Hindlimb muscle (tissue), 1 donor: ENCODE results near the gene NPR2. TPM values are rescaled to one million over a fixed set of nuclear protein-coding genes. Genes with fewer than 3 reads are reported as not detected.

Source experiments
- DNase-seq: peaks from one replicate; pipeline ENCODE4 v3.0.0-alpha.2; 2013
- polyA plus RNA-seq: library from polyadenylated mRNA; unstranded; fragments of 120-200 nt; gene quantifications from one replicate; pipeline ENCODE4 v1.2.1, GENCODE V29; 2013; ENCODE audit not compliant: insufficient read length

Gene NPR2
- polyA plus RNA-seq, 1 donor, result 20.4 TPM

GRCh38 chr9:35801328-35802128 lies 10.1 kb downstream of the NPR2 start:
- DNase-seq, result no peak

DNA sequence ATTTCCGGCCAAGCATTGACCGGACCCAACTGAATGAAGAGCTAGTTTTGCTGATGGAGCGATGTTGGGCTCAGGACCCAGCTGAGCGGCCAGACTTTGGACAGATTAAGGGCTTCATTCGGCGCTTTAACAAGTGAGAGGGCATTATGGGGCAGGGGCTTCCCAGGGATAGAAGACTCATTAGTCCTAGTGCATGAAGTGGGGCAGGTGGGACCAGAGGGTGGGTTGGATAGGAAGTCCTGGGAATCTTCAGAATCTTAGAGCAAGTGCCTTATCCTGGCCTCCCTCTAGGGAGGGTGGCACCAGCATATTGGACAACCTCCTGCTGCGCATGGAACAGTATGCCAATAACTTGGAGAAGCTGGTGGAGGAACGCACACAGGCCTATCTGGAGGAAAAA lies 14.7 kb downstream of the NPR2 start:
- no peak for DNase-seq

GRCh38 chr9:35808433-35808832 lies 17.0 kb downstream of the NPR2 start:
- no peak for DNase-seq

DNA sequence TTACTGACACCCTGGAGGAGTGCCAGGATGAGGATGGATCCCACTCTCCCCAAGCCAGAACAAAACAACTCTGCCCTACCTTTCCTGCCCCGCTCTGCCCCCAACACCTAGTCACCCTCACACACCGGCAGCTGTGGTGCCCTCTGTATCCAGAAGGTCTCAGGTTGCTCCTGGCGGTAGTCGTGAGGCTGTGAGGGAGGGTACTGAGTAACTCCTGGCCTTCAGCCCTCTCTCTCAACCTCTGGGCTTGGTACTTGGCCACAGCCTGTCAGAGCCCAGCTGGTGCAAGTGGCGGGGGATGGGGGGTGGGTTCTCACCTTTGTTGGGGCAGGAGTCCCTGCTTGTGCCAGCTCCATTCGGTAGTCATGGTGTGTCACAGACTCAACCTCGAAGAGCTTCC lies 18.7 kb downstream of the NPR2 start:
- no peak for DNase-seq

- peak; percentile 35 for DNase-seq
These were observed 20.1 kb downstream of the NPR2 start for GRCh38 chr9:35811381-35812024.

GRCh38 chr9:35812025-35812602 lies 20.7 kb downstream of the NPR2 start, which contains the start of gene SPAG8:
SPAG8 (minus strand) TSS chr9:35812262; CDS start chr9:35812147, 115 bp downstream.
- DNase-seq, result peak; percentile 93

DNA sequence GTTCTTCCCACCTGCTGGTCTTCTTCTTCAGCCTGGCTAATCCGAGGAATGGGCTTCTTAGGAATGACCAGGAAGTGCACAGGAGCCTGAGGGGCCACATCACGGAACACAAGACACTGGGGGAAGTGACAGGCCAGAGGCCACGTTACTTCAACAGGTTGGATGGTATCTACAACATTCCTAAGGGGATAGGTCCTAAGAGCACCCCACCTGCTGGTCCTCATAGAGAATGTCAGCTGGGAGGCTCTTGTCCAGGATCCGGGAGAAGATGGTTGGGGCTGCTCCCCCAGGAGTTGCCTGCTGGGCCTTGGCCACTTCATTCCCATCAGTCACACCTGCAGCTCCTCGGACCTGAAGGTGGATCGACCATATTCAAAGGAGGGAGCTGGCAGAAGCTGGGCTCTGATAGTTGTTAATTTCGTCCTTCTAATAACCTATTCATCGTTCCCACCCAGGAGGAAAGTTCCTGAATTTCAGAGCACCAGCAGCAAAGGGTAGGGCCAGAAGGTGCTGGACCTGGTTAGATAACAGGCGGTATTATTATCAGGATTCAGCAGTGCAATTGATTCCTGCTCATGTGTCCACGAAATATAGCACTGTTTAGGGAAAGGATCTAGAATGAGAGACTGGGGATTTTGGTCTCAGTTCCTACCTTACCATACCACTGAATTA lies 22.2 kb downstream of the NPR2 start:
- DNase-seq, result no peak

- DNase-seq, result peak; percentile 66
These were observed 22.9 kb downstream of the NPR2 start for GRCh38 chr9:35814106-35814840.

- DNase-seq, result peak; percentile 97
These were observed 23.6 kb downstream of the NPR2 start, which contains the start of gene HINT2 for GRCh38 chr9:35814841-35815543. HINT2 (minus strand) TSS chr9:35815042; CDS start chr9:35814979, 63 bp downstream.

DNA sequence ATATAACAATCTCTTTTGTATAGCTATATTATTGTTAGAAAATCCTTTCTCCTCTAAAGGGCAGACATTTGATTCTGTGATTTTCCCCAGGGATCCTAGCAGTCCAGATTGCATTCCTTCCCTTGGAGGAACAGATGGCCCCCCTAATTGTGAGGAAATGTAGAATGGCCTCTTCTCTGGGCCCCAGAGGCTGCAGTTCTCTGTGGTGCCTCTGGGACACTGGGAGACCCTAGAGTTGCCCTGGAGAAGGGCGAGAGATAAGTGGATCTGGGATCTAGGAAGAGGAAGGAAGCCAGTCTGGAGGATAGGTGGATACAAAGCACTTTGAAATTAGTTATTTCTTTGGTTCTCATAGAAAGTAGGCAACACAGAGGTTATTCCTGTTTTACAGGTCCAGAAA lies 25.3 kb downstream of the NPR2 start:
- no peak for DNase-seq

GRCh38 chr9:35818341-35818740 lies 26.9 kb downstream of the NPR2 start:
- DNase-seq, result no peak

GRCh38 chr9:35820076-35820475 lies 28.7 kb downstream of the NPR2 start:
- no peak for DNase-seq

DNA sequence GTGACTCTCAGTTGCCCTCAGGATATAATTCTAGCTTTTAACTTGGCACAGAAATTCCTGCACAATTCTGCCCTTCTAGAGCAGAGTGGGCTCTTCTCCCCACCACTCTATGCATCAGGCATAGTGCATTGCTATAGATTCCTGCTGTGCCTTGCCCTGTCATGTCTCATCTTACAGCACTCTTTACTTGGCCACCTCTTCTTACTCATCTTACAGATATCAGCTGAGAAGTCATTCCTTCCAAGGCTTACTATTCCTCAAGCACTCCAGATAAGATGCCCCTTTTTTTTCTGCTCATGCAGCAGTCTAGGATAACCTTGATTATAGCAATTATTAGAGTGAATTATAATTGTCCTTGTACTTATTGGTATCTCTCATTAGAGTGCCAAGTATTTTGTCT lies 31.5 kb downstream of the NPR2 start:
- DNase-seq, result no peak

DNA sequence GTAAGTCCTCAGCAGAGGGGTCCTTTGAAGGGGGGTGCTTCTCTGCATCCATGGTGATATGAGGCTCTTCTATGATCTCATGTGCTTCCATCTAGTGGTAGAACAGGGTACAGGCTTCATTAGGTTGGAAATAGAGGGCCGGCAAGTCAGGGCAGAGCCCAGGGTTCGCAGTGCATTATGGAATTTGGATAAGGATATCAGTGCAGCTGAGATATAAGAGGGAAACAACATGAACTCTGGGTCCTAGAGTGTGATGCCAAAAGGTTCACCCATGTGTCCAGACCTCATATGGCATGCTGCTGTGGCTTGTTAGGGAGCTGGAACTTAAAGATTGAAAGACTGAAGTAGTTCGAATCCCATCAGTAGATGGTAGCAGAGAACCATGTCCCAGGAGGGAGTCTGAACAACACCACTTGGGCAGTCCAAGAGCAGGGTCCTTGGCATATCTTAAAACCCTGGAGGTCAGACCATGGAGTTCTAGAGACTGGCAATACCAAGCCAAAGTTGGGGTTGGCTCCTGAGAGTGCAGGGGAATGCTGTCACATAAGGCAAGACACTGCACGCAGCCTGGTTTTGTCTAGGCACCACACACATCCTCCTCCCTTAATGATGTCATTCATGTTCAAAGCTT lies 34.8 kb downstream of the NPR2 start:
- peak; percentile 48 for DNase-seq

GRCh38 chr9:35827486-35827885 lies 36.1 kb downstream of the NPR2 start:
- DNase-seq, result no peak

DNA sequence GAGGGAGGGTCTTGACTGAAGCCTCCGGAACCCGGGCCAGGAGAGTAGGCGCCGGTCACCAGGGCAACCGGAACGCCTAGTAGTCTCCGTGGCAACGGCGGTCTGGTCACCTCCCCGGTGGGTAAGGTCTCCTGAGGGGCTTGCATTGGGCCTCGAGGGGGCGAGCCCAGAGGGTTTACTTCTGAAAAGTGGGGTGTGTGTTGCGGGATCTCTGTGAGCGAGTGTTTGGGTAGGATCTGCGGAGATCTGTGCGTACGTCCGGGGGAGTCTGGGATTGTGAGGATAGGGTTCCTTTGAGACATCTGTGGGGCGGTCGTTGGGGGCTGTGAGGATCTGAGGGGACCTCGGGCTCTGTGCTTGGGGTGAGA lies 37.3 kb downstream of the NPR2 start, which contains the start of gene FAM221B:
Gene FAM221B, minus strand, starts transcription at position 17 of the 368 bp plus-strand sequence. CDS start 2,571 bp downstream, outside the sequence.
- no peak for DNase-seq

DNA sequence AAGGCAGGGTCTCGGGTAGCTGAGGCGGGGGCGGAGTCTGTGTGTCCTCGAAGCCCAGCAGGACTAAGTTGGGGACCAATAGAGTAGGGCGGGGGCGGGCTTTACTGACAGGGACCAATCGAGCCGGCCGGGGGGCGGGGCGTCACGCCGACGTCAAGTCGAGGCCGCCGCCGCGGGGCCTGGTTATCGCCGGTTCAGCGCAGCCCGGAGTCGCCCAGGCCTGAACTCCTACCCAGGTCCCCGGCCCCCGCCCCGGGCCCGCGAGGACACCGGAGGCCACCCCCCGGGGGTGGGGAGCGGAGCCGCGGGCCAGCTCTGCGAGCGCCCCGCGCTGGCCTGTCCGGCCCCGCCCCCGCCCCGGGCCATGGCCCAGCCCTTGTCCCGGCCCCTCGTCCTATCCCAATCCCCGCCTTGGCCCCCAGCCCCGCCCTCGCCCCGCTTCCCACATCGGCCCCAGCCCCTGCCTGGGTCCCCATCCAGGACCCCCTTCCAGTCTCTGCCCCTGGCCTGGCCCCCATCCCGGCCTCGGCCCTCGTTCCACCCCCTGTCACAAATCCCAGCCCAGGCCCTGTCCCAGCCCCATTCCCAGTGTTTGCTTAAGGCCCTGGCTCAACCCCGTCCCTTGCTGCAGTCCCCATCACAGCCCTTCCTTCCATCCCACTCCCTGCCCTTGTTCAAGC lies 37.8 kb downstream of the NPR2 start, which contains the start of gene TMEM8B:
Gene TMEM8B, plus strand, starts transcription at position 145 of the 680 bp plus-strand sequence. Its CDS starts 220 bp downstream, at position 365.
- DNase-seq, result peak; percentile 96

DNA sequence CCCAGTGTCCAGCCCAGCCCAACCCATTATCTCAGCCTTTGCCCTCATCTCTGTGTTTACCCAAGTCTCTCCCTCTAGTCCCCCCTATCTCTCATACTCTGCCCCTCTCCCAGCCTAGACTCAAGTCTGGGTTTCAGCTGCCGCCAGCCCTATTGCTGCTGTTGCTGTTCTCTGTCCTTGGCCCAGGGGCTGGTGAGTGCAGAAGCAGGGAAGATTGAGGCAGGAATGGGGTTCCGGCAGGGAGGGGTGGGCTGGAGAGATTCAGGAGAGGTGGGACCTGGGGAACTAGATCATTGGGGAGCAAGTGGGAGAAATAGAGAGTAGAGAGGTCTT lies 38.3 kb downstream of the NPR2 start:
- no peak for DNase-seq

DNA sequence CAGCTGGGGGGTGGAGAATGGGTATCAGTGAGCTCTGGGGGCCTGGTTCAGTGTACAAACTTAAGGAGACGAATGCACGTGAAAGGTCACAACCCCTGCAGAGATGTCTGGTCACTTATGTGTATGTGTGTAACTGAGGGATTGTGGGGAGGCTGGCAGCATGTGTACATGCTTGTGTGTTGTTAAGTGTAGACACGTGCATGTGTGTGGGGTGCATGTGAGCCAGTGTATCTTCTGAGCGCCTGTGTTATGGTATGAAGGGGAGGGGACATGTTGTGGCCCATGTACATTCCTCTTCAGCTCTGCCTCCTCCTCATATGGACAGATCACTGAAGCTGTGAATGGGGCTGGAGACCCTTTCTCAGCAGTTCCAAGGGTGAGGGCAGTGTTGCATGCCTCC lies 39.6 kb downstream of the NPR2 start:
- DNase-seq, result no peak

DNA sequence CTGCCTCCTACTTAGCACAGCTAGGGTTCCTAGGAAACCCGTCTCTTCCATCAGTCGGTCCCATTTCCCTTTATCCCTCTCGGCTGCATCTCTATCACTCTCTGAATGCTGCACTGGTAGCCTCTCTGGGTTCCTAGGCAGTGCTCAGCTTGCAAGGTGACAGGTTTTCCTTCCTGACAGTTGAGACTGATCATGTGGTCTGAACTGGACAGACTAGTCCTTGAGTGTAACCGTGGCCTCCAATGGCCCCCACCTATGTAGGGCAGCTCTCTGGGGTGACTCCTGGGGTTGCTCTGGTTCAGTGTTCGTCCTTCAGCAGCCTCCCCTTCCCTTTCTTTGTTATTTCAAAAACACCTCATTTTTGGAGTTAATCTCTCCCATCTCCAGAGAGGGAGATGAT lies 41.4 kb downstream of the NPR2 start:
- DNase-seq, result no peak
